Measurements from ENCODE around the gene SLC44A5. TPM values are rescaled to one million over a fixed set of nuclear protein-coding genes. Genes with fewer than 3 reads are reported as not detected.

SLC44A5 gene
- total RNA-seq, 1 donor from 2014 or later: 15.4 TPM

DNA sequence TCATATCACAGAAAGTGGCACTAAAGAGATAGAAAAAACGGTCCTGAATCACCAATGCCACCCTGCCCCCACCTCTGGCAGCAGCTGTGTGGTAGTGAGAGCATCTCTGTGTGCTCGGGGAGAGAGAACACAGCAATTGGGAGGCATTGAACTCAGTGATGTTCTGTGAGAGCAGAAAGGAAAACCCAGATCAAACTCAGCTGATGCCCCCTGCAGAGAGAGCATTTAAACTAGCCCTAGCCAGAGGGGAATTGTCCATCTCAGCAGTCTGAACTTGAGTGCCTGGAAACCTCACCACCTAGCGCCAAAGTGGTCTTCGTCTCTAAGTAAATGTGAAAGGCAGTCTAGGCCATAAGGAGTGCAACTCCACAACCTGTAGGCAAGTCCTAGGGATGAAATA, 21.3 kb downstream of the SLC44A5 start:
- peaks cover 1% of the 10 kb centered on the region for H3K9me3 Mint-ChIP-seq (ENCODE audit: unreplicated experiment)
- peaks cover 8% of the 10 kb centered on the region for H3K4me1 Mint-ChIP-seq (ENCODE audit: low read depth, unreplicated experiment)
- no peaks in the 10 kb centered on the region for H3K36me3 Mint-ChIP-seq (ENCODE audit: unreplicated experiment)
- no peak for DNase-seq
- no peak for TF ChIP-seq CTCF (IDR thresholded peaks at IDR 0.05; ENCODE audit: partially characterized antibody, unreplicated experiment)
- H3K27ac Mint-ChIP-seq (ENCODE audit: unreplicated experiment): no peak overlapping the region
- H3K4me3 Mint-ChIP-seq (ENCODE audit: unreplicated experiment): no peak overlapping the region
- H3K27me3 Mint-ChIP-seq (ENCODE audit: unreplicated experiment): no peaks in the 10 kb centered on the region

DNA sequence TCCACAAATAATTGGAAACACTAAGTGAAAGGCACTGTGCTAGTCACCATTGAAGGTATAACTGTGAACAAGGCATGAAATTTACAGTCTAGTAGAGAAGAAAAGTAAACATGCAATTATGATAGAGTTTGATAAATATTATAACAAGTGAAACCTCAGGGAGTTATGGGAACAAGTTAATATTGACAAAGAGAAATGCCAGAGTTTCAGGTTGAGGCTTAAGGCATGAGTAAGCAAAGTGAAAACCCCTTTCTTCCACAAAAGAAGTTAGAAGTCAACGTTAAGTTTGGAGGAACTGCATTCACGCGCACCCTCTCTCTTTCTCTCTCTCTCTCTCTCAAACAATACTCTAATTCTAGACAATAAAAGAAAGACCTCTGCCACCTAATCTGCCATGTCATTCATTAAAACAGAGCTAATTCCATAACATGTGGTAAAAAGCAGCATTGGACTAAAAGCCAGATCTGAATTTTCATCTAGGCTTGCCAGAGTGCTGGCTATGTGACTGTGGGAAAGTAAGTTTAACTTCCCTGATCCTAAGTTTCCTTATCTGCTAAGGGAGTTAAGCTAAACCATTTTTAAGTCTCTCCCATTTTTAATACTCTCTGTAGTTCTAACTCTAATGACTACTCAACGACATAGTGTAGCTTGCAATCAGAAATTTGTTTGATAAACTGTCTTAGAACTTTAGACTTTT, 22.0 kb downstream of the SLC44A5 start:
- TF ChIP-seq CTCF (IDR thresholded peaks at IDR 0.05; ENCODE audit: partially characterized antibody, unreplicated experiment): no peak
- H3K4me1 Mint-ChIP-seq (ENCODE audit: low read depth, unreplicated experiment): peaks cover 8% of the 10 kb centered on the region
- no peak for DNase-seq
- H3K36me3 Mint-ChIP-seq (ENCODE audit: unreplicated experiment): no peaks in the 10 kb centered on the region
- H3K27me3 Mint-ChIP-seq (ENCODE audit: unreplicated experiment): no peaks in the 10 kb centered on the region
- no peak overlapping the region for H3K27ac Mint-ChIP-seq (ENCODE audit: unreplicated experiment)
- H3K4me3 Mint-ChIP-seq (ENCODE audit: unreplicated experiment): no peak overlapping the region
- H3K9me3 Mint-ChIP-seq (ENCODE audit: unreplicated experiment): peaks cover 1% of the 10 kb centered on the region

DNA sequence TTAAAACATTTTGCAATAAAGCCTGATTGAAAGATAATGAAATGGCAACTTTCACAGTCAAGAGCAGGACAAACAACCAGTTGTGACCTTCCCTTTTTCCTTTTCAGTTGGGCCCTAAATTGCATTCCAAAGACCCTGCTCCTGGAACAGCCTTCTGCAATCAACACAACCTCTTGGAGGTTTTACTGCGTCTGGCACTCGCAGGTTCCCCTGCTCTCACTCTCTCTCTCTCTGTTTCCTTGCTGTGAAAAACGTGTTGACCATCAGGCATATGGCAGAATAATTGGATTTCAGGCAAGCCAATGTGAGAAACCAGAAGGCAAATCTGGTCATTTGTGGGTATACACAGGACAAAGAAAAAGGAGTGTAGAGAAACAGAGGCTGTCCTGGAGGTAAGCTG, 23.2 kb downstream of the SLC44A5 start:
- no peak for TF ChIP-seq CTCF (IDR thresholded peaks at IDR 0.05; ENCODE audit: partially characterized antibody, unreplicated experiment)
- H3K27ac Mint-ChIP-seq (ENCODE audit: unreplicated experiment): peak overlapping the region; percentile 73
- H3K4me1 Mint-ChIP-seq (ENCODE audit: low read depth, unreplicated experiment): peaks cover 10% of the 10 kb centered on the region
- H3K27me3 Mint-ChIP-seq (ENCODE audit: unreplicated experiment): no peaks in the 10 kb centered on the region
- H3K36me3 Mint-ChIP-seq (ENCODE audit: unreplicated experiment): no peaks in the 10 kb centered on the region
- no peak for DNase-seq
- peaks cover 1% of the 10 kb centered on the region for H3K9me3 Mint-ChIP-seq (ENCODE audit: unreplicated experiment)
- no peak overlapping the region for H3K4me3 Mint-ChIP-seq (ENCODE audit: unreplicated experiment)

GRCh38 chr1:75583282-75583681, 27.6 kb downstream of the SLC44A5 start:
- Mint-ChIP-seq H3K36me3 (ENCODE audit: unreplicated experiment) (no peaks in the 10 kb centered on the region), H3K27ac (ENCODE audit: unreplicated experiment) (no peak overlapping the region), H3K27me3 (ENCODE audit: unreplicated experiment) (no peaks in the 10 kb centered on the region), H3K9me3 (ENCODE audit: unreplicated experiment) (peaks cover 1% of the 10 kb centered on the region), H3K4me1 (ENCODE audit: low read depth, unreplicated experiment) (peaks cover 13% of the 10 kb centered on the region), H3K4me3 (ENCODE audit: unreplicated experiment) (no peak overlapping the region)
- DNase-seq: no peak
- no peak for TF ChIP-seq CTCF (IDR thresholded peaks at IDR 0.05; ENCODE audit: partially characterized antibody, unreplicated experiment)

DNA sequence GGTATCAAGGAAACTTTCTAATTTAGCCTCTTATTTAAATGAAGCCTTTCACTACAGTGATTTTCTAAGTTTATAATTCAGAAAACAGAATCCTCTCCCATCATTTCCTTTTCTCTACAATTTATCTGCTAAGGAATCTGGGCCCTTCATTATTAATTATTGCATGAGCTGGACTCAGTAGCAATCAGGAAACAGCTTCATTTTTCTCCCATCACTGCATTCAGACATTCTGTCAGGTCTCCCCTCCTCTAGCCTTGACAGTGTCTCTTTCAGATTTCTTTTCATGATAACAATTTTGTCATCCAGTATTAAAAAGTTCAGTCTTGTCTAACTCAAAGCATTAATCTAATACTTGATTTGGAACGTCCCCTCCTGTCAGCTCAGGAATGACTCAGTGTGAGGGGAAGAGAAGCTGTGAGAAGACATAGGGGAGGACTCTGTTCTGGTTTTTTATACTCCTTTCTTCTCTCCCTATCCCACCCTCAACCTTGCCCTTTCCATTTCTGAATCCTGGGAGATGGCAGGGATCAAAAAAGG, 28.1 kb downstream of the SLC44A5 start:
- H3K9me3 Mint-ChIP-seq (ENCODE audit: unreplicated experiment): no peaks in the 10 kb centered on the region
- H3K4me3 Mint-ChIP-seq (ENCODE audit: unreplicated experiment): no peak overlapping the region
- H3K27me3 Mint-ChIP-seq (ENCODE audit: unreplicated experiment): no peaks in the 10 kb centered on the region
- peaks cover 10% of the 10 kb centered on the region for H3K4me1 Mint-ChIP-seq (ENCODE audit: low read depth, unreplicated experiment)
- H3K27ac Mint-ChIP-seq (ENCODE audit: unreplicated experiment): no peak overlapping the region
- DNase-seq: no peak
- H3K36me3 Mint-ChIP-seq (ENCODE audit: unreplicated experiment): no peaks in the 10 kb centered on the region
- no peak for TF ChIP-seq CTCF (IDR thresholded peaks at IDR 0.05; ENCODE audit: partially characterized antibody, unreplicated experiment)

All from glutamatergic neuron (in vitro differentiated cells).